ENCODE data around the gene NAPB.

DNA sequence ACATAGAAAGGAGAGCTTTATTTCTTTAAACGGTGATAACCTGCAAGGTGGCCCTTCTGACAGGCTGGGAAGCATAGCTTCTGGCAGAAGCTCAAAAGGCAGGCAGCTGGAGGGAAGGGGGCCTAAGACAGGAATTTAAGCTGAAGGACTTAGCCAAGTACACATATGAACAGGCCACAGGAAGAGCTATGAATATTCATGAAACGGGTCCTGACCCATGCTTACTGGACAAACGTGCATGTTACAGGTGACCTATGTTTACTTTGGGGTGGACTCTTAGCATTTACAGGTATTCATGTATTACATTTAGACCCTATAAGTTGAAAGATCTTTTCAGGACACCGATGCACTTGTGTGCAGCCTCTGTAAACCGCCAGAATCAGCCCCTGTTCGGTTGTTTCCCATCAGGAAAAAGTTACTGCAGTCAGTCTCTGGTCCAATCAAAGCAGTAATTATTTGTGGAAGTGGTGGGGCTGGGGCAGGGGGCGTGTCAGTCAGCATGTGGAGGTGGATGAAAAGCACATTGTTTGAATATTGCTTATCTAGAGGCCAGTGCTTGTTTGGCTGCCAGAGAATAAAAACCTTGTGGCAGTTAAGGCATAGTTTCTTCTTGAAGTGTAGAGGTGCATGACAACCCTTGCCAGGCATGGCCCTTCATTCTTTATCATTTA lies 62.2 kb downstream of the NAPB start:
- no peak for TF ChIP-seq POLR2A (IDR thresholded peaks at IDR 0.05)
- TF ChIP-seq, protein P1, sequence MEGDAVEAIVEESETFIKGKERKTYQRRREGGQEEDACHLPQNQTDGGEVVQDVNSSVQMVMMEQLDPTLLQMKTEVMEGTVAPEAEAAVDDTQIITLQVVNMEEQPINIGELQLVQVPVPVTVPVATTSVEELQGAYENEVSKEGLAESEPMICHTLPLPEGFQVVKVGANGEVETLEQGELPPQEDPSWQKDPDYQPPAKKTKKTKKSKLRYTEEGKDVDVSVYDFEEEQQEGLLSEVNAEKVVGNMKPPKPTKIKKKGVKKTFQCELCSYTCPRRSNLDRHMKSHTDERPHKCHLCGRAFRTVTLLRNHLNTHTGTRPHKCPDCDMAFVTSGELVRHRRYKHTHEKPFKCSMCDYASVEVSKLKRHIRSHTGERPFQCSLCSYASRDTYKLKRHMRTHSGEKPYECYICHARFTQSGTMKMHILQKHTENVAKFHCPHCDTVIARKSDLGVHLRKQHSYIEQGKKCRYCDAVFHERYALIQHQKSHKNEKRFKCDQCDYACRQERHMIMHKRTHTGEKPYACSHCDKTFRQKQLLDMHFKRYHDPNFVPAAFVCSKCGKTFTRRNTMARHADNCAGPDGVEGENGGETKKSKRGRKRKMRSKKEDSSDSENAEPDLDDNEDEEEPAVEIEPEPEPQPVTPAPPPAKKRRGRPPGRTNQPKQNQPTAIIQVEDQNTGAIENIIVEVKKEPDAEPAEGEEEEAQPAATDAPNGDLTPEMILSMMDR (IDR thresholded peaks at IDR 0.05), result no peak

Data from right lobe of liver (tissue), 4 donors.